RWPE2 (cell line): ENCODE results near the gene PPOX.

ENCODE experiments used
- ATAC-seq: fragments of 200-7000 bp; cut with Tn5 transposase; 3 replicates; pipeline ENCODE4 v1.9.1; 2021; ENCODE audit warnings: low read depth
- DNase-seq: peaks from one replicate; pipeline ENCODE4 v3.0.0-alpha.2; 2020; ENCODE audit warnings: low spot score
- H3K27ac ChIP-seq: fragments of 450-650 bp; 2 replicates; pipeline ENCODE4 v1.5.1; 2017; ENCODE audit warnings: mild to moderate bottlenecking; ENCODE audit not compliant: poor library complexity, severe bottlenecking
- H3K27me3 ChIP-seq: fragments of 250-450 bp; sonication (Bioruptor Pico); 2 replicates; pipeline ENCODE4 v1.5.1; 2021; ENCODE audit warnings: mild to moderate bottlenecking, moderate library complexity; ENCODE audit not compliant: insufficient read depth, poor library complexity, severe bottlenecking
- H3K36me3 ChIP-seq: fragments of 250-450 bp; sonication (Bioruptor Pico); 2 replicates; pipeline ENCODE4 v1.5.1; 2020; ENCODE audit warnings: low read depth, mild to moderate bottlenecking, moderate library complexity
- H3K4me1 ChIP-seq: fragments of 250-450 bp; sonication (Bioruptor Pico); 2 replicates; pipeline ENCODE4 v1.5.1; 2021; ENCODE audit warnings: mild to moderate bottlenecking, moderate library complexity; ENCODE audit not compliant: insufficient read depth, poor library complexity, severe bottlenecking
- H3K4me3 ChIP-seq: fragments of 250-450 bp; sonication (Bioruptor Pico); 2 replicates; pipeline ENCODE4 v1.5.1; 2021; ENCODE audit warnings: mild to moderate bottlenecking, moderate library complexity; ENCODE audit not compliant: severe bottlenecking
- H3K9me3 ChIP-seq: fragments of 250-450 bp; sonication (Bioruptor Pico); 2 replicates; pipeline ENCODE4 v1.5.1; 2021; ENCODE audit warnings: mild to moderate bottlenecking, moderate library complexity; ENCODE audit not compliant: severe bottlenecking
- TF ChIP-seq, protein P1 (sequence below): fragments of 450-650 bp; IDR thresholded peaks from one replicate; pipeline ENCODE4 v1.5.1; 2017; ENCODE audit warnings: mild to moderate bottlenecking, moderate library complexity; ENCODE audit not compliant: poor library complexity, severe bottlenecking

PPOX gene

DNA sequence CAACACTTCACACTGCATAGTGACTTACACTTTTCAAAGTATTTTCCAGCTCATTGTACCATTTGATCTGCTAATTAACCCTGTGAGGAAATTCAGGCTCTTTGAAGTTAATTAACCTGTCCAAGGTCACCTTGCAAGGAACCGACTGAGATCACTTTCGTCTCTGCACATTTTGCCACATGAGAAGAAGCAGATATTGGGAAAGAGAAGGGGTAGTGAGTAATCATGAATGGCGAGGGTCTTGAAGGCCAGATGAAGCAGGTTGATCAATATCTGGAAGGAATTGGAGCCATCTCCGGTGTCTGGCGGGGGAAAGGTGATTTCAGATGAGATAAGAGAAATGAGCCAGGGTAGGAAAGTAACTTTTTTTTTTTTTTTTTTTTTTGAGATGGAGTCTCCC, 53.8 kb downstream of the PPOX start:
- ATAC-seq (no peak), DNase-seq (no peak)
- no peaks in the 10 kb centered on the region for H3K4me1 ChIP-seq

More for the DNA sequence above, 53.8 kb downstream of the PPOX start:
- H3K36me3 ChIP-seq = no peaks in the 10 kb centered on the region
- H3K27ac ChIP-seq = no peak overlapping the region
- no peaks in the 10 kb centered on the region for H3K27me3 ChIP-seq
- no peaks in the 10 kb centered on the region for H3K9me3 ChIP-seq
- no peak overlapping the region for H3K4me3 ChIP-seq
- TF ChIP-seq, protein P1, sequence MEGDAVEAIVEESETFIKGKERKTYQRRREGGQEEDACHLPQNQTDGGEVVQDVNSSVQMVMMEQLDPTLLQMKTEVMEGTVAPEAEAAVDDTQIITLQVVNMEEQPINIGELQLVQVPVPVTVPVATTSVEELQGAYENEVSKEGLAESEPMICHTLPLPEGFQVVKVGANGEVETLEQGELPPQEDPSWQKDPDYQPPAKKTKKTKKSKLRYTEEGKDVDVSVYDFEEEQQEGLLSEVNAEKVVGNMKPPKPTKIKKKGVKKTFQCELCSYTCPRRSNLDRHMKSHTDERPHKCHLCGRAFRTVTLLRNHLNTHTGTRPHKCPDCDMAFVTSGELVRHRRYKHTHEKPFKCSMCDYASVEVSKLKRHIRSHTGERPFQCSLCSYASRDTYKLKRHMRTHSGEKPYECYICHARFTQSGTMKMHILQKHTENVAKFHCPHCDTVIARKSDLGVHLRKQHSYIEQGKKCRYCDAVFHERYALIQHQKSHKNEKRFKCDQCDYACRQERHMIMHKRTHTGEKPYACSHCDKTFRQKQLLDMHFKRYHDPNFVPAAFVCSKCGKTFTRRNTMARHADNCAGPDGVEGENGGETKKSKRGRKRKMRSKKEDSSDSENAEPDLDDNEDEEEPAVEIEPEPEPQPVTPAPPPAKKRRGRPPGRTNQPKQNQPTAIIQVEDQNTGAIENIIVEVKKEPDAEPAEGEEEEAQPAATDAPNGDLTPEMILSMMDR = no peak
